HepG2 (cell line): Measurements from ENCODE around the gene ATP6V1G2. TPM values are rescaled to one million over a fixed set of nuclear protein-coding genes. Genes with fewer than 3 reads are reported as not detected.
"Not testable (repeated sequence)": the region's sequence is repeated elsewhere in the genome, so short reads cannot be mapped to it uniquely, and the experiment has no call there.

ENCODE experiments used
- ATAC-seq: fragments of 200-7000 bp; cut with Tn5 transposase; 3 replicates; pipeline ENCODE4 v1.9.1; 2020; ENCODE audit warnings: mild to moderate bottlenecking, moderate library complexity
- BruUV-seq: library from RNA; stranded (reverse); fragments of 400-500 nt; replicated peaks from 2 replicates; lab custom pipeline; 2021; lab: Mats Ljungman, UMichigan
- CTCF ChIA-PET: fragments of 300-600 bp; formaldehyde crosslinking; extraction: SDS; loops from one replicate; lab custom pipeline; 2021; ENCODE audit warnings: low total read pairs, inconsistent platforms, low intra/inter-chr PET ratio; lab: Yijun Ruan, JAX
- POLR2A ChIA-PET: fragments of 350-600 bp; sonication (Branson Sonifier 250); formaldehyde crosslinking; loops from one replicate; lab custom pipeline; 2020; ENCODE audit warnings: antibody characterized with exemption, inconsistent platforms; lab: Yijun Ruan, JAX
- DNase-seq: peaks from one replicate; pipeline ENCODE4 v3.0.0-alpha.2; 2015; ENCODE audit warnings: low spot score
- FAIRE-seq: peaks from 3 replicates; lab custom pipeline; 2011; peaks lifted over from hg19 to GRCh38; lab: Jason Lieb, UNC
- H2AFZ ChIP-seq: one replicate; pipeline ENCODE4 v1.6.1; 2011; ENCODE audit warnings: low read length, inconsistent platforms
- H3K27ac ChIP-seq: fragments of 300-600 bp; 3 replicates; pipeline ENCODE4 v1.8.0; 2011; ENCODE audit warnings: mixed run types, mild to moderate bottlenecking, mixed read lengths, low read length, inconsistent platforms; ENCODE audit not compliant: insufficient read depth; ENCODE audit errors: extremely low read length
- H3K27me3 ChIP-seq, 2 experiments: fragments of 200-600 bp in 1 of 2; 2 replicates in 1 of 2; 3 replicates in 1 of 2; pipeline versions ENCODE4 v1.6.0 to v1.8.0; 2011; ENCODE audit warnings: low read length in 2 of 2, mild to moderate bottlenecking in 2 of 2, moderate library complexity in 2 of 2, inconsistent platforms in 1 of 2; ENCODE audit not compliant: insufficient read depth in 2 of 2, control insufficient read depth in 1 of 2
- H3K36me3 ChIP-seq, 2 experiments: fragments of 200-600 bp in 1 of 2; replicated peaks in 1 of 2; 2 replicates in 1 of 2; 3 replicates in 1 of 2; pipeline versions ENCODE4 v1.5.1 to v1.8.0; 2011; ENCODE audit warnings: low read length in 2 of 2, inconsistent platforms in 1 of 2; ENCODE audit not compliant: insufficient read depth in 2 of 2, control insufficient read depth in 1 of 2
- H3K4me1 ChIP-seq: 2 replicates; pipeline ENCODE4 v1.5.1; 2012; ENCODE audit warnings: low read length, inconsistent platforms; ENCODE audit not compliant: insufficient read depth
- H3K4me2 ChIP-seq: 2 replicates; pipeline ENCODE4 v1.6.0; 2011; ENCODE audit warnings: low read depth, low read length, inconsistent platforms
- H3K4me3 ChIP-seq, 3 experiments: fragments of 200-600 bp in 1 of 3; sonication (generic), shearing (Covaris generic) in 1 of 3; replicated peaks in 1 of 3; 2 replicates each; pipeline ENCODE4 v1.5.1; 2011 to 2016; ENCODE audit warnings: low read length in 3 of 3, inconsistent platforms in 2 of 3, low read depth in 2 of 3, mild to moderate bottlenecking in 2 of 3, control low read depth in 1 of 3, mixed read lengths in 1 of 3; ENCODE audit not compliant: insufficient read depth in 1 of 3
- H3K79me2 ChIP-seq: one replicate; pipeline ENCODE4 v1.6.1; 2011; ENCODE audit warnings: low read length, inconsistent platforms; ENCODE audit not compliant: insufficient read depth
- H3K9ac ChIP-seq: 2 replicates; pipeline ENCODE4 v1.6.0; 2011; ENCODE audit warnings: mild to moderate bottlenecking, low read depth, low read length, inconsistent platforms; ENCODE audit not compliant: insufficient read depth
- H3K9me3 ChIP-seq: 2 replicates; pipeline ENCODE4 v1.5.1; 2012; ENCODE audit warnings: mild to moderate bottlenecking, low read length
- H4K20me1 ChIP-seq: 2 replicates; pipeline ENCODE4 v1.6.0; 2011; ENCODE audit warnings: inconsistent platforms, mild to moderate bottlenecking, low read length, moderate library complexity; ENCODE audit not compliant: insufficient read depth
- FOXA1 ChIP-seq, 2 experiments: fragments of 450-650 bp in 1 of 2; sonication (generic) in 1 of 2; formaldehyde crosslinking in 1 of 2; IDR thresholded peaks; 2 replicates each; pipeline versions ENCODE4 v1.4.0 to v1.6.1; 2016 to 2020; ENCODE audit warnings: missing genetic modification reagents in 1 of 2
- FOXA3 ChIP-seq: IDR thresholded peaks from 2 replicates; pipeline ENCODE4 v1.6.1; 2016; ENCODE audit warnings: missing genetic modification reagents, missing compliant biosample characterization
- RAD21 ChIP-seq: fragments of 450-650 bp; formaldehyde crosslinking; IDR thresholded peaks from 2 replicates; pipeline ENCODE4 v1.5.0; 2020; ENCODE audit warnings: mild to moderate bottlenecking
- SMC3 ChIP-seq: IDR thresholded peaks from 2 replicates; pipeline ENCODE4 v1.6.1; 2011; ENCODE audit warnings: low read length, improper control_type of control experiment
- STAG1 ChIP-seq: sonication (generic); formaldehyde crosslinking; IDR thresholded peaks from 2 replicates; pipeline ENCODE4 v1.4.0; 2020; ENCODE audit warnings: missing genetic modification reagents
- WGBS: methylation state at CpG from one replicate; pipeline ENCODE4 v1.1.6; 2017; ENCODE audit warnings: low lambda C conversion rate; 5-methylcytosine and 5-hydroxymethylcytosine counted together
- in situ Hi-C: cut with HindIII; loops from 2 replicates; pipeline ENCODE4 v1.10.0; 2017; ENCODE audit warnings: low pct_unique_long_range_greater_than_20kb; ENCODE audit not compliant: extremely low pct_ligation_motif_present
- intact Hi-C: fragments of 100-400 bp; cut with micrococcal nuclease; formaldehyde crosslinking; loops from one replicate; pipeline ENCODE4 v1.10.0; 2022; ENCODE audit not compliant: unreplicated experiment
- polyA plus RNA-seq, 8 experiments: library from polyadenylated mRNA; depleted of rRNA in 3 of 8; stranded (reverse) in 7 of 8; unstranded in 1 of 8; fragments of >200 nt; fragmentation: Illumina TruSeq in 4 of 8; extraction: Trizol in 4 of 8; gene quantifications; 2 replicates each; pipeline versions ENCODE4 v1.2.1 to v1.2.3, GENCODE V29; 2011 to 2016; ENCODE audit warnings: low read depth in 4 of 8, missing spikeins in 1 of 8, mixed read lengths in 1 of 8; ENCODE audit not compliant: insufficient read depth in 1 of 8
- total RNA-seq, 5 experiments: library from RNA; depleted of rRNA; stranded (reverse); fragments of >200 nt; fragmentation: Illumina TruSeq; extraction: Trizol; gene quantifications; 2 replicates each; pipeline ENCODE4 v1.2.3, GENCODE V29; 2016; ENCODE audit warnings: low read depth in 1 of 5
- TF ChIP-seq, protein P1 (sequence below): sonication (generic); formaldehyde crosslinking; IDR thresholded peaks from 2 replicates; pipeline ENCODE4 v1.5.0; 2020; ENCODE audit warnings: mild to moderate bottlenecking, missing genetic modification reagents, moderate library complexity

The ATP6V1G2 gene
- total and polyA plus RNA-seq, 2 of the 13 experiments (the other 11 are each of a cell fraction or from before 2014, with no cell fraction given) = 0.27 to 0.83 TPM

DNA sequence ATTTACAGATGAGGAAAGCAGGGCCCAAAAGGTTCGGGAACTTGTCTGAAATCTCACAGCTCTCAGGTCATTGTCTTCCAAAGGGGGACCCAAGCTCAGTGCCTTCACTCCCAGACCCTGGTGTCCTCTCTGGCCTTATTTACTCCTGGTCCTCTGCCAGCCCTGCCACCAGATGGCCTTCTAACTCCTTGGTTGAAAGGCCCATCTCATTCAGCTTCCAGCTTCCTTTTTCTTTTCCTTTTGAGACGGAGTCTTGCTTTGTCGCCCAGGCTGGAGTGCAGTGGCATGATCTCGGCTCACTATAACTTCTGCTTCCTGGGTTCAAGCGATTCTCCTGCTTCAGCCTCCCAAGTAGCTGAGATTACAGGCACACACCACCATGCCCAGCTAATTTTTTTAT, 5.0 kb upstream of the ATP6V1G2 start:
- H3K79me2 ChIP-seq; H2AFZ ChIP-seq; ATAC-seq; H3K4me3 ChIP-seq; in situ Hi-C loops; DNase-seq; BruUV-seq; FAIRE-seq; H3K9ac ChIP-seq; H3K27ac ChIP-seq; H3K4me2 ChIP-seq; H4K20me1 ChIP-seq; H3K9me3 ChIP-seq; H3K27me3 ChIP-seq; TF ChIP-seq FOXA1 (IDR thresholded peaks at IDR 0.05): not testable (repeated sequence)
- POLR2A ChIA-PET = interaction anchor here (1.2 kb wide), 1 partner anchor 100 kb away, joined by 3 read pairs; no protein-coding TSS in a partner anchor
- Histone ChIP-seq H3K4me1 (peaks cover 22% of the 10 kb centered on the region), H3K36me3 (peaks cover 6 to 26% of the 10 kb centered on the region in 2 experiments)
- intact Hi-C loops = loop anchor here (1.0 kb wide), 1 partner anchor 46 kb away; no protein-coding TSS in a partner anchor
- TF ChIP-seq FOXA3 (CRISPR knock-in tag) (peak; percentile 31; the same call in 1 of the 2 replicates), RAD21 (CRISPR knock-in tag) (0 out of 2 replicates have a peak, but pooled peaks have one; percentile 36), FOXA1 (CRISPR knock-in tag; IDR thresholded peaks at IDR 0.05) (peak; percentile 73), SMC3 (peak; percentile 65), STAG1 (CRISPR knock-in tag) (peak; percentile 73)
- TF ChIP-seq, protein P1, sequence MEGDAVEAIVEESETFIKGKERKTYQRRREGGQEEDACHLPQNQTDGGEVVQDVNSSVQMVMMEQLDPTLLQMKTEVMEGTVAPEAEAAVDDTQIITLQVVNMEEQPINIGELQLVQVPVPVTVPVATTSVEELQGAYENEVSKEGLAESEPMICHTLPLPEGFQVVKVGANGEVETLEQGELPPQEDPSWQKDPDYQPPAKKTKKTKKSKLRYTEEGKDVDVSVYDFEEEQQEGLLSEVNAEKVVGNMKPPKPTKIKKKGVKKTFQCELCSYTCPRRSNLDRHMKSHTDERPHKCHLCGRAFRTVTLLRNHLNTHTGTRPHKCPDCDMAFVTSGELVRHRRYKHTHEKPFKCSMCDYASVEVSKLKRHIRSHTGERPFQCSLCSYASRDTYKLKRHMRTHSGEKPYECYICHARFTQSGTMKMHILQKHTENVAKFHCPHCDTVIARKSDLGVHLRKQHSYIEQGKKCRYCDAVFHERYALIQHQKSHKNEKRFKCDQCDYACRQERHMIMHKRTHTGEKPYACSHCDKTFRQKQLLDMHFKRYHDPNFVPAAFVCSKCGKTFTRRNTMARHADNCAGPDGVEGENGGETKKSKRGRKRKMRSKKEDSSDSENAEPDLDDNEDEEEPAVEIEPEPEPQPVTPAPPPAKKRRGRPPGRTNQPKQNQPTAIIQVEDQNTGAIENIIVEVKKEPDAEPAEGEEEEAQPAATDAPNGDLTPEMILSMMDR (CRISPR knock-in tag) = peak; percentile 73
- CTCF ChIA-PET = interaction anchor here (0.9 to 1.3 kb wide), 3 partner anchors 30 to 47 kb away, joined by 4 to 9 read pairs (median 5); no protein-coding TSS in a partner anchor
- 96% methylated on average over 5 of the region's 5 CpGs for WGBS
